Mesodermal cell (in vitro differentiated cells): Measurements from ENCODE around the gene PSMA6.
A peak's percentile ranks its signal among the peaks of the same experiment; 100 is the strongest.
"Not testable (repeated sequence)": the region's sequence is repeated elsewhere in the genome, so short reads cannot be mapped to it uniquely, and the experiment has no call there.

ENCODE experiments used
- H3K27ac ChIP-seq: 2 replicates; pipeline ENCODE4 v1.7.0; 2013; ENCODE audit warnings: mild to moderate bottlenecking, low read depth, low read length, moderate library complexity; ENCODE audit not compliant: severe bottlenecking
- H3K36me3 ChIP-seq: 2 replicates; pipeline ENCODE4 v1.7.1; 2013; ENCODE audit warnings: mild to moderate bottlenecking, low read length, moderate library complexity; ENCODE audit not compliant: control insufficient read depth, insufficient read depth
- H3K4me1 ChIP-seq: one replicate; pipeline ENCODE4 v1.7.1; 2013; ENCODE audit warnings: mild to moderate bottlenecking, low read length; ENCODE audit not compliant: insufficient read depth, control insufficient read depth, poor library complexity, severe bottlenecking
- H3K4me3 ChIP-seq: 2 replicates; pipeline ENCODE4 v1.7.0; 2013; ENCODE audit warnings: low read length, control low read depth, mild to moderate bottlenecking; ENCODE audit not compliant: insufficient read depth, poor library complexity, severe bottlenecking; ENCODE audit errors: extremely low read depth
- H3K9me3 ChIP-seq: 2 replicates; pipeline ENCODE4 v1.7.1; 2013; ENCODE audit warnings: mild to moderate bottlenecking, low read length, moderate library complexity; ENCODE audit not compliant: control insufficient read depth
- WGBS, 2 experiments: methylation state at CpG; one replicate each; pipeline ENCODE4 v1.1.5; 2013; ENCODE audit warnings: missing lambda C conversion rate in 2 of 2; ENCODE audit not compliant: insufficient coverage in 2 of 2; 5-methylcytosine and 5-hydroxymethylcytosine counted together

PSMA6 gene

GRCh38 chr14:35355235-35355634, 63.1 kb downstream of the PSMA6 start:
- 88 to 91% methylated on average over 6 of the region's 6 CpGs for WGBS, 2 experiments
- H3K27ac ChIP-seq, H3K4me3 ChIP-seq, H3K36me3 ChIP-seq, H3K9me3 ChIP-seq: not testable (repeated sequence)
- peaks cover 40% of the 10 kb centered on the region for H3K4me1 ChIP-seq

GRCh38 chr14:35355981-35356841, 64.0 kb downstream of the PSMA6 start:
- Histone ChIP-seq H3K27ac (peak overlapping the region; percentile 92), H3K9me3 (no peaks in the 10 kb centered on the region), H3K36me3 (no peaks in the 10 kb centered on the region), H3K4me1 (peaks cover 40% of the 10 kb centered on the region), H3K4me3 (no peak overlapping the region)
- WGBS, 2 experiments: 33% methylated on average over 1 of the region's 5 CpGs; no CpG with 5 or more reads in 1 of the 2 experiments

- not testable (repeated sequence) for H3K9me3 ChIP-seq, H3K4me3 ChIP-seq, H3K36me3 ChIP-seq, H3K27ac ChIP-seq
- WGBS, 2 experiments: 70 to 95% methylated on average over 3 of the region's 7 CpGs
- H3K4me1 ChIP-seq: peaks cover 35% of the 10 kb centered on the region
Measured at GRCh38 chr14:35359655-35360054, 67.5 kb downstream of the PSMA6 start.

GRCh38 chr14:35361141-35361480, 68.9 kb downstream of the PSMA6 start:
- Histone ChIP-seq H3K9me3 (no peaks in the 10 kb centered on the region), H3K27ac (no peak overlapping the region), H3K4me1 (peaks cover 41% of the 10 kb centered on the region), H3K36me3 (no peaks in the 10 kb centered on the region), H3K4me3 (no peak overlapping the region)
- 88 to 94% methylated on average over 6 to 7 of the region's 8 CpGs for WGBS, 2 experiments

GRCh38 chr14:35362450-35362849, 70.3 kb downstream of the PSMA6 start:
- H3K27ac ChIP-seq: peak overlapping the region; percentile 36
- H3K4me1 ChIP-seq: peaks cover 42% of the 10 kb centered on the region
- no peaks in the 10 kb centered on the region for H3K36me3 ChIP-seq
- H3K9me3 ChIP-seq: no peaks in the 10 kb centered on the region
- no peak overlapping the region for H3K4me3 ChIP-seq
- WGBS, 2 experiments: 83% methylated on average over 2 of the region's 3 CpGs; no CpG with 5 or more reads in 1 of the 2 experiments

- H3K27ac ChIP-seq: peak overlapping the region; percentile 63
- no peak overlapping the region for H3K4me3 ChIP-seq
- WGBS, 2 experiments: 93 to 96% methylated on average over 25 of the region's 25 CpGs
- no peaks in the 10 kb centered on the region for H3K36me3 ChIP-seq
- H3K9me3 ChIP-seq: no peaks in the 10 kb centered on the region
- peaks cover 47% of the 10 kb centered on the region for H3K4me1 ChIP-seq
Measured at GRCh38 chr14:35362911-35363374, 70.8 kb downstream of the PSMA6 start.

GRCh38 chr14:35365130-35366055, 73.2 kb downstream of the PSMA6 start:
- Histone ChIP-seq H3K9me3 (no peaks in the 10 kb centered on the region), H3K4me1 (peaks cover 54% of the 10 kb centered on the region), H3K27ac (peak overlapping the region; percentile 87), H3K4me3 (no peak overlapping the region), H3K36me3 (no peaks in the 10 kb centered on the region)
- WGBS, 2 experiments: 78 to 80% methylated on average over 9 to 13 of the region's 13 CpGs

- Histone ChIP-seq H3K9me3 (peaks cover 4% of the 10 kb centered on the region), H3K27ac (peak overlapping the region; percentile 87), H3K4me1 (peaks cover 54% of the 10 kb centered on the region), H3K4me3 (no peak overlapping the region), H3K36me3 (no peaks in the 10 kb centered on the region)
- whole genome bisulfite sequencing, 2 experiments: 94 to 97% methylated on average over 11 to 12 of the region's 12 CpGs
Measured at GRCh38 chr14:35366056-35366451, 73.9 kb downstream of the PSMA6 start.

GRCh38 chr14:35366521-35366976, 74.4 kb downstream of the PSMA6 start:
- 94 to 100% methylated on average over 5 to 8 of the region's 8 CpGs for WGBS, 2 experiments
- Histone ChIP-seq H3K27ac (no peak overlapping the region), H3K36me3 (no peaks in the 10 kb centered on the region), H3K9me3 (peaks cover 9% of the 10 kb centered on the region), H3K4me3 (no peak overlapping the region), H3K4me1 (peaks cover 54% of the 10 kb centered on the region)

GRCh38 chr14:35367056-35367372, 74.8 kb downstream of the PSMA6 start:
- 96 to 100% methylated on average over 3 to 5 of the region's 5 CpGs for WGBS, 2 experiments
- Histone ChIP-seq H3K4me1 (peaks cover 54% of the 10 kb centered on the region), H3K27ac (peak overlapping the region; percentile 12)

More at GRCh38 chr14:35367056-35367372, 74.8 kb downstream of the PSMA6 start:
- Histone ChIP-seq H3K4me3 (no peak overlapping the region), H3K36me3 (no peaks in the 10 kb centered on the region), H3K9me3 (peaks cover 9% of the 10 kb centered on the region)
